ENCODE results near the gene MIDN.
A peak's percentile ranks its signal among the peaks of the same experiment; 100 is the strongest.

The MIDN gene

DNA sequence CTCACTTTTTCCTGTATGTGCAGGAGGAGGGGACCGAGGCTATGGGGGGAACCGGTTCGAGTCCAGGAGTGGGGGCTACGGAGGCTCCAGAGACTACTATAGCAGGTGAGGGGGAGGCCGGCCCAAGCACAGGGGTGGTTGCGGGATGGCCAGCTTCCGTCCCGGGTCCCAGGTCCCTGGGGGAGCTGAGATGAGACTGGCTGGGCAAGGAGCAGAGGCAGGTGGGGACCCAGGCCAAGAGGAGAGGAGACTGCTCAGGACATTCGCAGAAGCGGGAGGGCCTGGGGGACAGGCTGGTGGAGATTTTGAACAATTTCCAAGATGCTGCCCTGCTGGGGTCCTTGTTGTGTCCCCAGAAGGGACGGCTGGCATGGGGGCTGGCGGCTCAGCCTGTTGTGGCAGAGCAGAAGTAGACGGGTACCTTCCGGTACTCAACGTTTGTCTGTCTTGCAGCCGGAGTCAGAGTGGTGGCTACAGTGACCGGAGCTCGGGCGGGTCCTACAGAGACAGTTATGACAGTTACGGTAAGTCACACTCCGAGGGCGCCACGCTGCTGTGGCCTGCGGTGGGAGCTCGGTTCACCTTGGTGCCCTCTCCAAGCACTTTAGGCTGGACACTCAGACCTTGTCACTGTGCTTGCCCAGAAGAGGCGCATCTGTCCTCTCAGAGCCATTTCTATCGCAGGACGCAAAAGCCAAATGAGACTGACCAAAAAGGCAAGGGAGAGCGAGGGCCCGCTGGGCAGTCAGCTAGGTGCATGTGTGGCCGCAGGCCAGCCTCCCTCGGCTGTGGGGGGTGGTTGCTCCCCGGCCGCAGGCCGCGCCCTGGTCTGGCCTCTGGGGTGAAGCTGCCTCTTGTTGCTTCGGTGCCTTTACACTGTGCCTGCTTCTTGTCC, 23.4 kb downstream of the MIDN start:
- DNase-seq: no peak

DNA sequence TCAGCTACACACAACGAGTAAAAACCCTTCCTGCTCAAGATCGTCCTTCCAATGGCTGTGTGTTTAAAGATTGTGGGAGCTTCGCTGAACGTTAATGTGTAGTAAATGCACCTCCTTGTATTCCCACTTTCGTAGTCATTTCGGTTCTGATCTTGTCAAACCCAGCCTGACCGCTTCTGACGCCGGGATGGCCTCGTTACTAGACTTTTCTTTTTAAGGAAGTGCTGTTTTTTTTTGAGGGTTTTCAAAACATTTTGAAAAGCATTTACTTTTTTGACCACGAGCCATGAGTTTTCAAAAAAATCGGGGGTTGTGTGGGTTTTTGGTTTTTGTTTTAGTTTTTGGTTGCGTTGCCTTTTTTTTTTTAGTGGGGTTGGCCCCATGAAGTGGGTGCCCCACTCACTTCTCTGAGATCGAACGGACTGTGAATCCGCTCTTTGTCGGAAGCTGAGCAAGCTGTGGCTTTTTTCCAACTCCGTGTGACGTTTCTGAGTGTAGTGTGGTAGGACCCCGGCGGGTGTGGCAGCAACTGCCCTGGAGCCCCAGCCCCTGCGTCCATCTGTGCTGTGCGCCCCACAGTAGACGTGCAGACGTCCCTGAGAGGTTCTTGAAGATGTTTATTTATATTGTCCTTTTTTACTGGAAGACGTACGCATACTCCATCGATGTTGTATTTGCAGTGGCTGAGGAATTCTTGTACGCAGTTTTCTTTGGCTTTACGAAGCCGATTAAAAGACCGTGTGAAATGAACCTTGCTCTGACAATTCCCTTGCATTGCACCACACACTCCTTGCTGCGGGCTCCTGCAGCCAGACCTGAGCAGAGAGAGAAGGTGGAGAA, 24.3 kb downstream of the MIDN start:
- no peak for DNase-seq

DNA sequence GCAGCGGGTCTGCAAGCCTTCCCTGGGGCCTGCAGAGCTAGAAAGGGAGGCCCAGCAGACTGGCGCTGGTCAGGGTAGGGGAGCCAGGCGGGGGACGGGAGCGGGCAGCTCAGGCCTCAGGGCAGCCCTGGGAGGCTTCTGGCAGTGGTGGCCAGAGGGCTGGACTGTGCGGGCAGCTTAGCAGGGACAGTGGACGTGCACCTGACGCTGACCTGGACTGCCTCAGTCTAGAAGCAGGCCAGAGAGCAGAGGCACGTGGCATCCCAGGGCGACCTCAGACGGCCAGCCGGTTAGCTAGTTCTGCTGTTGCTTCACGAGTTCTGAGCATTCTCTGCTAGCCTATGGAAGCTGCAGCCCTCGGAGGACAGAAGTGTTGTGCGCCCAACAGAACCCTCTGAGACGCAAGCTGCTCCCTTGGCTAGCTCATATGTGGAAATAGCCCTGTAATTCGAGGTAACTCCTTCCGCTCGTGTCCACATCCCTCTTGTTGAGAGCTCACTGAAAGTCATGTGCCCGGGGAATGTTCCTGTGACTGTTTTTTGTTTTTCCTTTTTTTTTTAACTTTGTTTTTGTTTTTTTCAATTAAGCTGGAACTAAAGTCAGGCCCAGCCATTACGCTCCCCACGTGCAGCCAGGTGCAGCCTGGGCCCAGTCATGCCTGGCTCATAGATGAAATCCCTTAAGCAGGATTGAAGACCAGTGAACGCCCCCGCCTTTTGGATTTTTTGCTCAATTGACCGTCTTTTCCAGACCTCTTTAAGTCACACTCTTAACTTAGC, 25.1 kb downstream of the MIDN start:
- DNase-seq: no peak

DNA sequence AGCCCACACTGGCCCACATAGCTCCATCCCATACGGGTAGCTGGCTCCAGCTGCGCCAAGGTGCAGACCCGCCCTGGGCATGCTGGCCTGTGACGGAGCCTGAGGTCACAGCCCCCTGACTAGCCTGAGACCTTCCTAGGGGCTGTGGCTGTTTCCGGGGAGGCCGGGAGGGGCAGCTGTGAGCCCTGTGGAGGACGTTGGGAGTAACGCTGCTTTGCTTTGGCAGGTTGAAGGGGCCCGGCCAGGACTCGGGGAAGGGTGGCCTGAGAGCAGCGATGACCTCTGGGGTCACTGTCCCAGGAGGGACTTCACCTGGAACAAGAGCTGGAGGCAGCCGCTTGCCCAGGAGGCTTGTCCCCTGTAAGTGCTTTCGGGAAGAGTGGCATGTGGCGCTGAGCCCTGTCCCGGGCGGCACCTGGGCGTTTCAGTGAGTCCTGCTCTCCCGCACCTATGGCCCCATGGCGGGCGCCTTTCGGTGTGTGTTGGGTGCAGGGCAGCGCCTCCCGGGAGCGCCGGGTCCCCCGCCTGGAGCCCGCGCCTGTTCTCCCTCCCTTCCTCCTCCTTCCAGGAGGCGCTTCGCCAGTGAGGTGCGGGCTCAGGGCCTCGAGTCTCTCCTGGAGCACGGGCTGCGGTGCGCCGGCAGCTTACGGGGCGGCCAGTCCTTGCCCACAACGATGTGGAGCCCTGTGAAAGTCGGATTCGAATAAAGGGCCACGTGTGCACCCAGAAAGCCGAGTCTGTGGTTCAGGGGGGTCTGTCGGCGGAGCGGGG, 25.9 kb downstream of the MIDN start:
- no peak for DNase-seq

DNA sequence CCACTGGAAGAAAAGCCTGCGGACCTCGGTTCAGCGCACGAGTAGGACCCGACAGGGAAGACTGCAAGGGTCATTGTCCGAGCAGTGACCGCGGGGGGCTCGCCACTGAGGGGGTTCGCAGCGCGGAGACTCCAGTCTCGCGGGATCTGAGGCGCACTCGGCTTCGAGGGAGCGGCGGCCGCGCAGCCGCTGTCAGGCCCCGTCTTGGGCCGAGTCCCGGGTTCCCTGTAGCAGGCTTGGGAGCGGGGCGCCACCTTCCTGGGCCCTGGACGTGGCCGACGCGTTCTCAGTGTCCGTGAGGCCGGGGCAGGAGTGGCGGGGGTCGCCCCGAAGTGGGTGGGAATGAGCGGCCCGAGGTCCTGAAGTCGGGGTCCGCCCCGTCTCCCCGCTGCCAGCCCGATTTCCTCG, 26.5 kb downstream of the MIDN start:
- no peak for DNase-seq

DNA sequence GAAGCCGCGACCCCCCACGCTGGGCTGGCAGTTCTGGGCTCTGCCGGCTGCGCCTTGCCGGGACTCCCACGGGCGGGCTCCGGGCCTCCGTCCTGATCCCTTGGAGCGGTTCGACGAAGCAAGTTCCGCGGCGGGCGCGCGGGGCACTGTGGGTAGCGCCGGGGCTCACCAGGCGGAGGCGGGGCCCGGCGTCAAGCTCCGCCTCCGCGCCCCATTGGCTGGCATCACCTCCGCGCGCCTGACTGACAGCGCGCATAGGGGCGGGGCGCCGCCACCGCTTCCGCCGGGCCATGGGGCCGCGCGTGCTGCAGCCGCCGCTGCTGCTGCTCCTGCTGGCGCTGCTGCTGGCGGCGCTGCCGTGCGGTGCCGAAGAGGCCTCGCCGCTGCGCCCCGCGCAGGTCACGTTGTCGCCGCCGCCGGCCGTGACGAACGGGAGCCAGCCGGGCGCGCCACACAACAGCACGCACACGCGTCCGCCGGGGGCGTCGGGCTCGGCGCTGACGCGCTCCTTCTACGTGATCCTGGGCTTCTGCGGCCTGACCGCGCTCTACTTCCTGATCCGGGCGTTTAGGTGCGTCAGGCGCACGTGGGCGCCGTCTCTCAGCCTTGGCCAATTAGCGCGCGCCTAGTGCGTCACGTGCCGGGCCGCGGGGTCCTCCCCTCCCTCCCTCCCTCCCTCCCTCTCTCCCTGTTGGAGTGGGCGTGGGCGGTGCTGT, 27.0 kb downstream of the MIDN start, which contains the start of gene FAM174C:
FAM174C (plus strand) TSS at position 271 of the 716 bp plus-strand sequence; CDS start at position 291, 20 bp downstream.
- peak; percentile 90 for DNase-seq

DNA sequence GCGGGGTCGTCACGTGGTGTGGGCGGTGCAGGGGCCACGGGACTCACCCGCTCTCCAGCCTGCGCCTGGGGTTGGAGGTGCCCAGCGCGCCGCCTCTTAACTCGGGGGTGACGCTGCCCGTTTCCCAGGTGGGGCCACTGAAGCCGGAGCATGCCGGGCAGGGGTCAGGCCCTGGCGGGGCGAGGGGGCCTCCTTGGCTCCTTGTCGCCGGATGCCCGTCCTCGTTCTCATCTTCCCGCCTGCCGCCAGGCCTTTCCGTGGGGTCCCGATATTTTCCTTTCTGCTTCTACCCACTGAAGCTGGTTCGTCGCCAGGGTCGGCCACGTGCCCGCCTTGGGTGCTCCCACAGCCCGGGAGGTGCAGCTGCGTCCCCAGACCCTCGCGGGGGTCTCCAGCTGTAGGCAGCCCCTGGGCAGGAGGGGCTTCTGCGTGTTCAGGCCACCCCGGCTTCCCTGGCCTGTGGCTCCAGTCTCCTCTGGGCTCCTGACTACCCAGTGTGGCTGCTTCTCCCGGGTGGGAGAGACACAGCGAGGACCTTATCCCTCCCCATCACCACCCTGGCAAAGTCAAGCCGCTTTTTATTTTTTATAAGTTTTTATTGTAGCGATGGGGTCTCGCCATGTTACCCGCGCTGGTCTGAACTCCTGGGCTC, 27.7 kb downstream of the MIDN start:
- no peak for DNase-seq

DNA sequence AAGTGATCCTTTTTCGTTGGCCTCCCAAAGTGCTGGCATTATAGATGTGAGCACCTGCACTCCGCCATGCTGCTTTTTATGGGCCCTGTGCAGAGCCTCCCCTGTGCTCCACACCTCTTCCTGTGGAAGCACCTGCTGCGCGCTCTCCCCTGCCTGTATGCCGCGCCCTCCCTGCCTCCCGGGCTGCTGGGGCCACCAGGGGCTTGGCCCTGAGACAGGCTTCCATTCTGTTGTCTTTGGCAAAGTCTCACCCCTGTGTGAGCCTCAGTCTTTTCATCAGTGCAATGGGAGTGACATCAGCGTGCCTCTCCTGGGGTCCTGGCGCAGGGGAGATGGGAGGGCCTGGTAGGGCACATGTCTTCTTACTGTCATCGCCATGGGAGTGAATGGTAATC, 28.2 kb downstream of the MIDN start:
- DNase-seq: no peak

DNA sequence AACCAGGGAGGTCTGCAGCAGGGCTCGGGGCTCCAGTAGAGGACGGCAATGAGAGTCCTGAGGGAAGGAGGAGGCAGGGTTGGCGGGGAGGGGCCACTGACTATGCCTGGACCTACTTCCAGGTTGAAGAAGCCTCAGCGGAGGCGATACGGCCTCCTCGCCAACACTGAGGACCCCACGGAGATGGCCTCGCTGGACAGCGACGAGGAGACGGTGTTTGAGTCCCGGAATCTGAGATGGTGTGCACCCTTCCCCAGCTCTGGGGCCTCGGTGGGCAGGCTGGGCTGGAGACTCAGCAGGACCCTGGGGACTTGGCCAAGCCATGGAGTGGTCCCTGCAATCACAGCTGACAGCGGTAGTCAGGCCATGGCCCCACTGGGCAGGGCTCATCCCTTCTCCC, 28.7 kb downstream of the MIDN start:
- no peak for DNase-seq

DNA sequence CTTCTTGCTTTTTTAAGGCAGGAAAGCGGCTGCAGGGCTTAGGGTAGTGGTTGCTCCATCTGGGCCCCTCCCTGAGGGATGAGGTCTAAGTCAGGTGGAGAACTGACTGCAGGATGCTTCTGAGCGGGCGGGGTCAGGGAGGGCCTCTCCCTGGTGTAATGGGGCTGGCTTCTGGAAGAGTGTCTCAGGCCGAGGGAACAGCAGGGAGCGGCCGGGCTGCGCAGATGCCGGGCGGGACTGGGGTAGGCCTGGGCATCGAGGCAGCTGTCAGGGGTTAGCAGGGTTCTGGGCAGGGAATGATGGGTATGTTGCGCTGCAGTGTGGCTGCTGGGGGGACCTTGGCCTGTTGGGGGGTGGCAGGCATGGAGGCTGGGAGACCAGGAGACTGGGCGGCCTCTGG, 29.7 kb downstream of the MIDN start:
- no peak for DNase-seq

DNA sequence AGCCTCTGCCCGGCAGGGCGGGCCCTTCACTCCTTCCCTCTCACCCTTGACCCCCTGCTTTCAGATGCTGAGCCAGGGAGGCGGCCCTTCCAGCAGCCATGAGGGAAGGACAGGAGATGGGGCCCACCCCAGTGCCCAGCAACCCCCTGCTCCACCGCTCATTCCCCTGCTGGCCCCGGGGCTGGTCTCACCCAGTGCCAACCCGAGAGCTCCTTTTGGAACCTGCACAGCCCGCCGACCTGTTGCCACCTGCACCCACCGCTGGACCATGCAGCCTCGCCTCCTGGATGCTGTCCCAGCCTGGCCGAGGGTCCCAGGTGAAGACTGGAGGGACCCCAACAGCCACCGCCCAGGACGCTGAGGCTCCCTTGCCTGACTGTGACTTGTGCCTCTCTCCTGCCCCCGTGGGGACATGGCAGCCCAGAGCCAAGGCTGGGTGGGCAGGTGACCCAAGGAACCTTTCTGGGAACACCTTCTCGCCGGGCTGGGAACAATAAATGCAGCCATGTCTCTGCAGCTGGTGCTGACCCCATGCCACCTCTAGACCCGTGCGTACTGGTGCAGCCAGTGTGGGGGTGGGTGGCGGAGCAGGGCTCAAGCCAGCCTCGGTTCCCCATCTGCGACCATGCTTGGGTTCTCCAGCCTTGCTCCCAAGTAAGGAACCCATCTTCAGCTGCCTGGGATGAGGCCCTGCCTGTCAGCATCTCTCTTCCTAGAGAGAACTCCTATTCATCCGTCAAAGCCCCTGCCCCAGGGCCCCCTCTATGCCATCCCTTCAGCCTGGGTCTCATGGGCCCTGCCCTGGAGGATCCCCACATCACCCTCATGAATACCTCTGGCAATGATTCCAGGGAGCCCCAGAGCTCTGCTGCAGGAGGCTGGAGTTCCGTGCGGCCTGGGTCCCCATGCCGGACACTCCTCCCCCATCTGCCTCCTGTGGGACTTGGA, 30.6 kb downstream of the MIDN start:
- no peak for DNase-seq

DNA sequence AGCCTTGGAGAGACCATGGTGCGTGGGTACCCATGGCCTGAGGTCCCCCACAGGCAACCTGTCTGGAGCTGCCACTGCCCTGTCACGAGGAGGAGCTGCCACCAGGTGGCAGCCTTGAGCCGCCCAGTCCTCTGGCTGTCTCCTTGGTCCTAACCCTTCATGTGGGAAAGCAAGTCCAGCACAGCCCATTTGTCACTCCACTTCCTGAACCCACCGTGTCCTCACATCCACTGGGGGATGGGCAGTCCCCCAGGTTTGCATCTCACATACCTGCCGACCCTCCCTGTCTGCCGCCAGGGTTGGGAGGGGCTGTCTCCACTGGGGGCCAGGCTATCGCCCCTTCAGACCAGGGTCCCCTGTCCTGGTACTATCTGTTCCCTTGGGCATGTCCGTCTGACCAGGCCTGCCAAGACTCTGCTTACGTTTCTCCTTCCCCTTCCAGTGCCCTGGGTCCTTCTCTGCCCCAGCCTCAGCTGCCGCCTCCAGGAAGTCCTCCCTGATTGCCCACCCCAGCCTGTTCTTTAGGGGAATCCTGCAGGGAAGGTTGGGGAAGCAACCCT, 31.5 kb downstream of the MIDN start:
- peak; percentile 50 for DNase-seq

DNA sequence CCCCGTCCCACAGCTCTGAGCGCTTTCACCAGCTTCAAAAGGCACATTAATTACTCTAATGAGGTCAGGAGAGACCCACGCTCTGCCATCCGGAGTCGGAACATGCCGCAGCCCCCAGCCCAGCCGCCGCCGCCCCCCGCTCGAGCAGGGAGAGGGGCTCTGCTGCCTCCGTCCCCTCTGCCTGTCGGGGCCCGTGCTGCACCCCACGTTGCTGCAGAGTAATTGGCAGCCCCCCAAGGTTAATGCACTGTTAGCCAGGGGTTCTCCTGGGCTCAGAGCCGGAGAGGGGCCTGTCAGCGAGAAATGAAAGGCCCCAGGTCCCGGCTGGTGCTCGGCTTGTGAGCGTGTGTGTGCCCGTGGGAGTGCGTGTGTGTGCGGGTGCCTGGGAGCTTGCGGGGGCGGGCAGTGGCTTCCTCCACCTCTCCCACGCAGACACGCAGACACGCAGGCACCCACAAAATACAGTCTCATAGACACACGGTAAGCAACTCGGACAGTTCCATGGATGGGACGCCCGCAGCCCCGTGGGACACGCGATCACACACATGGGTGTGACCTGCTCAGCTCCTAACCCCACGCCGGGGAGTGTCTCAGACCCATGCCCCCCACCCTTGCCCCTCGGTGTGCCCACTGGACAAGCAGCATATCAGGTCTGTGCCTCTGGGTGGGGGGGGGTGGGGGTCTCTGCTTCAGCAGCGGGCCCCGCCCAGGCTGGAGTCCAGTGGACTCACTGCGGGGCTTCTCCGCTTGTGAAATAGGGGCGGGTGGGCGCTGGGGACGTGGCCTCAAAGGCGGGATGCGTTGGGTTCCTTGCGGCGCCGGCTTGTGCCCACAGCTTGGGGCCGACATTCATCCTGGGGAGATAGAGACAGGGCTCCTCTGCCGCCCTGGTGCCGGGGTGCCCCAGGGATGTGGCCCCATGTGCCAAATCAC, 32.5 kb downstream of the MIDN start:
- no peak for DNase-seq

DNA sequence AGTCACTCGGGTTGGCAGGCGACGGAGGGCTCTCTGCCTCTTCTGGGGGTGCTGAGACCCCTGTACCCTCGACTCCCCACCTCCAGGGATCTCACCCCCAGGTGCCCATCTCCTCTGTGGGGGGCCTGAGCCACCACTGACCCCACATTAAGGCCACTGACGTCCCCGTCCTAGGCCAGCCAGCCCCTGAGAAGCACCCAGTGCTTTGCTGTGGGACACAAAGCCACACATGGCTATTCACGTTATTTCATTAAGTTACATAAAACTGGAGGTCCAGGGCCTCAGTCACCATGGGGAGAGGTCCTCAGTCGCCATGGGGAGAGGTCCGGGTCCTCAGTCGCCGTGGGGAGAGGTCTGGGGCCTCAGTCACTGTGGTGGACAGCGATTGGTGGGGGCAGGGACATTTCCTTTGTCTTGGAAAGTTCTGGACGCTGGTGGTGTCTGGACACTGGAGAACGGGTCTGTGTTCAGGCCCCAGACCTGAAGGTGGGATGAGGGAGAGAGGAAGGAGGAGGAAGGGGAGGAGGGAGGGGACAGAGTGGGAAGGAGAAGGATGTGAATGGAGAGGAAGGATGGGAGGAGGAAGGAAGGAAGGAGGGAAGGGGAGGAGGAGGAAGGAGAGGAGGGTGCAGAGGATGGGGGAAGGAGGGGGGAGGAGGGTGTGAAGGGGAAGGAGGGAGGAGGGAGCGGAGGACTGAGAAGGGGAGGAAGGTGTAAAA, 33.3 kb downstream of the MIDN start:
- DNase-seq: no peak

DNA sequence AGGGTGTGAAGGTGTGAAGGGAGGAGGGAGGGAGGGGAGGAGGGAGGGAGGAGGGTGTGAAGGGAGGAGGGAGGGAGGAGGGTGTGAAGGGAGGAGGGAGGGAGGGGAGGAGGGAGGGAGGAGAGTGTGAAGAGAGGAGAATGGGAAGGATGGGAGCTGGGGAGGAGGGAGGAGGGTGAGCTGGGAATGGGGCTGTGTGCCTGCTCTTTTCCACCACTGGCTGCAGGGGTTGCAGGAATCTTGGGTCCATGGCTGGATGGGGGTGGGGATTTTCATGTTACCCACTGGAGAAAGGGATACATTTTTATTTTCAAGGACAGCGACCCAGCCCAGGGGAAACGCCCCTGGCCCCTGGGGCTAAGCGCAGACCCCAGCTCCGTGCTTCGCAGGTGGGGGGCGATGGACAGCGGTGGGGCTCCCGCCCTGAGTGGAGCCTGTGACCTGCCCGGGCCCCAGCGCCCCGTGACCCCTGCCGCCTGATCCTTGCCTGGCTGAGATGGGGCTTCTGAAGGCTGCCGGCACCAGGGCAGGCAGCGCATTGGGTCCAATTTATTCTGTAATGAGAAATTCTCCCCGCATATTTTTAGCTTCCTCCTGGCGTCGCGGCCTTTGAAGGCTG, 34.3 kb downstream of the MIDN start:
- DNase-seq: no peak

DNA sequence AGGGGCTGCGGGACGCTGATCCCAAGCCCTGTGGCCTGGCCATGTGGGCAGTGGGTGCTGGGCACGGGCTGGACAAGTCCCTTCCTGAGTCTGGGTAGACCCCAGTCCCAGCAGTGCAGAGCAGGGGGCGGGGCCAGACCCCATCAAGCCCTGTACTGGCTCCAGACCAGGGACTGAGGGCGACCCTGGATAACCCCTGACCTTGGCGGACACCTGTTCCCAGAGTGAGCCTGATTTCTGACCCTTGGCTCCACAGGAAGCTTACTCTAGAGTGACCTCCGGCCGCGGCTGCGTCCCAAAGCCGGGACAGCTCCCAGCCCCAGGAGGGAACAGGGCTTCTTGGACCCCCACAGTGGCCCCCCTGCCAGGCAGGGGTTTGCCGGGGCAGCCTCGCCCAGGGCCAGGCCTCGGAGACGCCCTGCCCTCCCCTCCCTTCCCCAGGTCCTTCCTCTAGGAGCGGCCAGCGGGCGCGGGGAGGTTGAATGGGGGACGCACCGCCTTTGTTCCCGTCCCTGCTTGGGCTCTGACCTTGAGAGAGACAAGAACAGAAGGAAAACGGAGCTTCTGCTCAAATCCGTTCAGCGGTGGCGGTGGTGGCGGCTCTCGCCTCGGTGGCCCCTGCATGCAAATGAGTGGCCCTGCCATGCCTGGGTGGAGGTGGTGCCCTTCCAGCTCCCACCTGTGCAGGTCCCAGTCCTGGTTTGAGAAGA, 35.0 kb downstream of the MIDN start:
- DNase-seq: no peak

DNA sequence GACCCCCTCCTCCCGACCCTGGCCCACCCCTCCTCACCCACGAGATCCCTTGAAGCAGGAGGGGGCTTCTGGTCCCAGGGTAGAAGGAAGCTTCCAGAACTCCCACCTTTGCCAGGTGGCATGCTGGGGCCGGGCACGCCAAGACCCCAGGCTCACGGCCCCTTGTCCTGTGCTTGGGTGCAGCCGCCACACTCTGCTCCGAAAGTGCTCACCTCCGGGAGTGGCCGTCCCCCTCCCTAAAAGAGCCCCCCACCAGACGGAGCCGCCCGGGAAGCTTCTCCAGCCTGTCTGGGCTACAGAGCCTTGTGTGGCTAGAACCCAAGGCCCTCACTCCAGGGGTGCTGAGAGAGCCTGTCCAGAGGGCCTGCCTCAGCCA, 35.5 kb downstream of the MIDN start:
- no peak for DNase-seq
